Measurements from ENCODE around the gene SPATA20. TPM values are rescaled to one million over a fixed set of nuclear protein-coding genes. Genes with fewer than 3 reads are reported as not detected.

The SPATA20 gene
- total and polyA plus RNA-seq, 12 donors, result 12.6 to 88.4 (median 63.3) TPM

- no peak overlapping the region for H3K27ac ChIP-seq
- intact Hi-C loops (cut with DNase I), result loop anchor here (1.0 to 5.0 kb wide), 12 partner anchors 61 to 291 kb away; no protein-coding TSS in a partner anchor
- H3K27me3 ChIP-seq, result peaks cover 0 to 2% (median 0%) of the 10 kb centered on the region in 7 donors
- TF ChIP-seq, protein P1, sequence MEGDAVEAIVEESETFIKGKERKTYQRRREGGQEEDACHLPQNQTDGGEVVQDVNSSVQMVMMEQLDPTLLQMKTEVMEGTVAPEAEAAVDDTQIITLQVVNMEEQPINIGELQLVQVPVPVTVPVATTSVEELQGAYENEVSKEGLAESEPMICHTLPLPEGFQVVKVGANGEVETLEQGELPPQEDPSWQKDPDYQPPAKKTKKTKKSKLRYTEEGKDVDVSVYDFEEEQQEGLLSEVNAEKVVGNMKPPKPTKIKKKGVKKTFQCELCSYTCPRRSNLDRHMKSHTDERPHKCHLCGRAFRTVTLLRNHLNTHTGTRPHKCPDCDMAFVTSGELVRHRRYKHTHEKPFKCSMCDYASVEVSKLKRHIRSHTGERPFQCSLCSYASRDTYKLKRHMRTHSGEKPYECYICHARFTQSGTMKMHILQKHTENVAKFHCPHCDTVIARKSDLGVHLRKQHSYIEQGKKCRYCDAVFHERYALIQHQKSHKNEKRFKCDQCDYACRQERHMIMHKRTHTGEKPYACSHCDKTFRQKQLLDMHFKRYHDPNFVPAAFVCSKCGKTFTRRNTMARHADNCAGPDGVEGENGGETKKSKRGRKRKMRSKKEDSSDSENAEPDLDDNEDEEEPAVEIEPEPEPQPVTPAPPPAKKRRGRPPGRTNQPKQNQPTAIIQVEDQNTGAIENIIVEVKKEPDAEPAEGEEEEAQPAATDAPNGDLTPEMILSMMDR (IDR thresholded peaks at IDR 0.05), result no peak
- 96 to 97% methylated on average over 8 of the region's 8 CpGs for WGBS, 2 donors
- ATAC-seq, result no peak
- no peak overlapping the region for H3K4me3 ChIP-seq
- peaks cover 0 to 55% (median 0%) of the 10 kb centered on the region in 9 donors for H3K36me3 ChIP-seq
- H3K4me1 ChIP-seq, result peaks cover 0 to 22% (median 11%) of the 10 kb centered on the region in 9 donors
- H3K9me3 ChIP-seq, result no peaks in the 10 kb centered on the region
- no peak for DNase-seq
Observed at GRCh38 chr17:50551433-50551815, 4.5 kb downstream of the SPATA20 start.

DNA sequence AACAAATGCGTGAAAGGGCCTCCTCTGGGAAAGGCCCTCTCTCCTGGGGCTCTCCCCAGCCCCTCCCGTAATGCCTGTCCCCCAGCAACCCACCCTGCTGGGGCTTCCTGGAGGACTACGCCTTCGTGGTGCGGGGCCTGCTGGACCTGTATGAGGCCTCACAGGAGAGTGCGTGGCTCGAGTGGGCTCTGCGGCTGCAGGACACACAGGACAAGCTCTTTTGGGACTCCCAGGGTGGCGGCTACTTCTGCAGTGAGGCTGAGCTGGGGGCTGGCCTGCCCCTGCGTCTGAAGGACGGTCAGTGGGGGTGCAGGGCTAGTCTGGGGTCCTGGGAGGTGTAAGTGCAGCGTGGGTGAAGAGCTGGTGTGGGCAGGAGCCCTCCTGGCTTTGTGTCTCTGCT is 4.9 kb downstream of the SPATA20 start:
- Histone ChIP-seq H3K36me3 (peaks cover 0 to 55% (median 0%) of the 10 kb centered on the region in 9 donors), H3K9me3 (no peaks in the 10 kb centered on the region), H3K27me3 (peaks cover 0 to 6% (median 0%) of the 10 kb centered on the region in 7 donors), H3K4me3 (no peak overlapping the region), H3K27ac (no peak overlapping the region), H3K4me1 (peaks cover 0 to 22% (median 7%) of the 10 kb centered on the region in 9 donors)
- intact Hi-C loops (cut with DNase I), result loop anchor here (1.0 to 5.0 kb wide), 12 partner anchors 60 to 291 kb away; no protein-coding TSS in a partner anchor
- ATAC-seq (no peak), DNase-seq (no peak)
- TF ChIP-seq, protein P1 (IDR thresholded peaks at IDR 0.05), result no peak
- 94 to 97% methylated on average over 12 of the region's 12 CpGs for WGBS, 2 donors

DNA sequence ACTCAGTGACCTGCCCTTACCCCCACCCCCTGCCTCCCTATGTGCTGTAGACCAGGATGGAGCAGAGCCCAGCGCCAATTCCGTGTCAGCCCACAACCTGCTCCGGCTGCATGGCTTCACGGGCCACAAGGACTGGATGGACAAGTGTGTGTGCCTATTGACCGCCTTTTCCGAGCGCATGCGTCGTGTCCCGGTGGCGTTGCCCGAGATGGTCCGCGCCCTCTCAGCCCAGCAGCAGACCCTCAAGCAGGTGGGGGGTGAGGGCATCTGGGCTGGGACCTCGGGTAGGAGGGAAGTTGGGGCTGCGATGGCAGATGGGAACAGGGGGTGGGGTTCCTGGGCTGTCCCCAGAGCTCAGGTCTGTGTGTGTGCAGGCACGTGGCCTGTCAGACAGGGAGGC is 7.2 kb downstream of the SPATA20 start:
- peaks cover 0 to 48% (median 0%) of the 10 kb centered on the region in 9 donors for H3K36me3 ChIP-seq
- no peak overlapping the region for H3K27ac ChIP-seq
- no peak for ATAC-seq
- H3K4me3 ChIP-seq, result no peak overlapping the region
- H3K27me3 ChIP-seq, result peaks cover 4 to 30% (median 11%) of the 10 kb centered on the region in 7 donors
- intact Hi-C loops (cut with DNase I), result loop anchor here in 6 of 10 donors (5.0 kb wide), 6 partner anchors 58 to 143 kb away; no protein-coding TSS in a partner anchor
- DNase-seq, result no peak
- no peaks in the 10 kb centered on the region for H3K9me3 ChIP-seq
- H3K4me1 ChIP-seq, result peaks cover 0 to 22% (median 6%) of the 10 kb centered on the region in 9 donors
- TF ChIP-seq, protein P1 (IDR thresholded peaks at IDR 0.05), result no peak
- 95% methylated on average over 17 of the region's 17 CpGs for WGBS, 2 donors

DNA sequence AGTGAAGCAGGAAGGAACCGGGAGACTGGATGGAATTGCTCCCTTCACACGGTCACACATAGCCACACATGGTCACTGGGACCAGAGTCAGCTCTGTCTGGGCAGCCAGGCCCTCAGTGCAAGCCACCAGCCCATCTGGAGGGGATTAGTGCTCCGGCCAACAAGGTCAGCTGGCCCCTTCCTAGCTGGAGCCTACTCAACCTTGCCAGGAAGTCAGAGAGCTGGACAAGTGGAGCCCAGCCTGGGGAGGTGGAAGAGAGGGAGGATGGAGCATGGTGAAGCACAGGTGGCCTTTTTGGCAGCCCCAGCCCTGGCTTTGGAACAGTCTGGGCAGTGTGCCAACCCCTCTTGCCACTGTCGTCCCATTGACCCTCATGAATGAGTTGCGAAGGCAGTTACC is 9.8 kb downstream of the SPATA20 start:
- Histone ChIP-seq H3K9me3 (no peaks in the 10 kb centered on the region), H3K4me1 (peaks cover 13 to 43% (median 29%) of the 10 kb centered on the region in 9 donors), H3K27me3 (peaks cover 17 to 56% (median 37%) of the 10 kb centered on the region in 7 donors), H3K27ac (no peak overlapping the region), H3K36me3 (peaks cover 0 to 27% (median 0%) of the 10 kb centered on the region in 9 donors), H3K4me3 (no peak overlapping the region)
- WGBS, 2 donors, result 37 to 51% methylated on average over 5 of the region's 5 CpGs
- TF ChIP-seq, protein P1 (IDR thresholded peaks at IDR 0.05), result no peak
- ATAC-seq (peak in 2 of 8 donors; percentile 11 to 25), DNase-seq (peak; percentile 34 to 53)
- intact Hi-C loops (cut with DNase I), result loop anchor here in 1 of 10 donors (5.0 kb wide), 1 partner anchor 50 kb away; no protein-coding TSS in a partner anchor

Data from heart right ventricle (tissue), 16 donors.